ENCODE measurements around the gene SERGEF.

The SERGEF gene

DNA sequence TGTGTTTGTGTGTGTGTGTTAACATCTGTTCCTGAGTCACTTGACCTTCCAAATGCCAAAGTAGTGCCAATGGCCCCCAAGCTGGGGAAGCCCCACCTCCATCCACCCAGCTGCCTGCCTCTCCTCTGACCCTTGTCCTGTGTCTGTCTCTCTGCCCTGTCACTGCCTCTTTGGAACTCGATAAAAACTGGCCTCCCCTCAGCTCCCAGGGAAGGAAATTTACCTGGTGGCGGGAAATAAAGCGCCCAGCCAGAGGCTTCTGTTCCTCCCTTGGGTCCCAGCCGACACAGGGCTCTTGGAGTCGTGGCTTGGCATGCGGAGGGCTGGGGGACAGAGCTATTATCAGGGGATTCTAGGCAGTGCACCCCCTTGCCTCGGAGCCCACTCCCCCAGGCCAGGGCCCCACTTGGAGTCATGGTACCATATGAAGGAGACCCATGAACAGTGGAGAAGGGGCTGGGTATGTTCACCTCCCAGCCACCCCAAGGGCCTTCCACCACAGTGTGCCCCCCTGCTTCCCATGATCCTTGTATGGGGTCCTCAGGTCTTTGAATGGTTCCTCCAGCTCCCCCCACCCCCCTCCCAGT lies 272.1 kb downstream of the SERGEF start:
- DNase-seq (ENCODE audit: low read depth in 1 of 2, low spot score in 1 of 2): no peak
- TF ChIP-seq, protein P1, sequence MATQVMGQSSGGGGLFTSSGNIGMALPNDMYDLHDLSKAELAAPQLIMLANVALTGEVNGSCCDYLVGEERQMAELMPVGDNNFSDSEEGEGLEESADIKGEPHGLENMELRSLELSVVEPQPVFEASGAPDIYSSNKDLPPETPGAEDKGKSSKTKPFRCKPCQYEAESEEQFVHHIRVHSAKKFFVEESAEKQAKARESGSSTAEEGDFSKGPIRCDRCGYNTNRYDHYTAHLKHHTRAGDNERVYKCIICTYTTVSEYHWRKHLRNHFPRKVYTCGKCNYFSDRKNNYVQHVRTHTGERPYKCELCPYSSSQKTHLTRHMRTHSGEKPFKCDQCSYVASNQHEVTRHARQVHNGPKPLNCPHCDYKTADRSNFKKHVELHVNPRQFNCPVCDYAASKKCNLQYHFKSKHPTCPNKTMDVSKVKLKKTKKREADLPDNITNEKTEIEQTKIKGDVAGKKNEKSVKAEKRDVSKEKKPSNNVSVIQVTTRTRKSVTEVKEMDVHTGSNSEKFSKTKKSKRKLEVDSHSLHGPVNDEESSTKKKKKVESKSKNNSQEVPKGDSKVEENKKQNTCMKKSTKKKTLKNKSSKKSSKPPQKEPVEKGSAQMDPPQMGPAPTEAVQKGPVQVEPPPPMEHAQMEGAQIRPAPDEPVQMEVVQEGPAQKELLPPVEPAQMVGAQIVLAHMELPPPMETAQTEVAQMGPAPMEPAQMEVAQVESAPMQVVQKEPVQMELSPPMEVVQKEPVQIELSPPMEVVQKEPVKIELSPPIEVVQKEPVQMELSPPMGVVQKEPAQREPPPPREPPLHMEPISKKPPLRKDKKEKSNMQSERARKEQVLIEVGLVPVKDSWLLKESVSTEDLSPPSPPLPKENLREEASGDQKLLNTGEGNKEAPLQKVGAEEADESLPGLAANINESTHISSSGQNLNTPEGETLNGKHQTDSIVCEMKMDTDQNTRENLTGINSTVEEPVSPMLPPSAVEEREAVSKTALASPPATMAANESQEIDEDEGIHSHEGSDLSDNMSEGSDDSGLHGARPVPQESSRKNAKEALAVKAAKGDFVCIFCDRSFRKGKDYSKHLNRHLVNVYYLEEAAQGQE (IDR thresholded peaks at IDR 0.05; ENCODE audit: insufficient replicate concordance, low read depth): no peak
- TF ChIP-seq, protein P2, sequence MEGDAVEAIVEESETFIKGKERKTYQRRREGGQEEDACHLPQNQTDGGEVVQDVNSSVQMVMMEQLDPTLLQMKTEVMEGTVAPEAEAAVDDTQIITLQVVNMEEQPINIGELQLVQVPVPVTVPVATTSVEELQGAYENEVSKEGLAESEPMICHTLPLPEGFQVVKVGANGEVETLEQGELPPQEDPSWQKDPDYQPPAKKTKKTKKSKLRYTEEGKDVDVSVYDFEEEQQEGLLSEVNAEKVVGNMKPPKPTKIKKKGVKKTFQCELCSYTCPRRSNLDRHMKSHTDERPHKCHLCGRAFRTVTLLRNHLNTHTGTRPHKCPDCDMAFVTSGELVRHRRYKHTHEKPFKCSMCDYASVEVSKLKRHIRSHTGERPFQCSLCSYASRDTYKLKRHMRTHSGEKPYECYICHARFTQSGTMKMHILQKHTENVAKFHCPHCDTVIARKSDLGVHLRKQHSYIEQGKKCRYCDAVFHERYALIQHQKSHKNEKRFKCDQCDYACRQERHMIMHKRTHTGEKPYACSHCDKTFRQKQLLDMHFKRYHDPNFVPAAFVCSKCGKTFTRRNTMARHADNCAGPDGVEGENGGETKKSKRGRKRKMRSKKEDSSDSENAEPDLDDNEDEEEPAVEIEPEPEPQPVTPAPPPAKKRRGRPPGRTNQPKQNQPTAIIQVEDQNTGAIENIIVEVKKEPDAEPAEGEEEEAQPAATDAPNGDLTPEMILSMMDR (IDR thresholded peaks at IDR 0.05; ENCODE audit: insufficient read depth, low read length): no peak
- no peak for TF ChIP-seq SPI1 (IDR thresholded peaks at IDR 0.05; ENCODE audit: borderline replicate concordance, low read depth)
- no peak for TF ChIP-seq GABPA (IDR thresholded peaks at IDR 0.05; ENCODE audit: low read depth)
- TF ChIP-seq POLR2AphosphoS5 (IDR thresholded peaks at IDR 0.05; ENCODE audit: low read depth): no peak
- peaks cover 21% of the 10 kb centered on the region for H3K27me3 ChIP-seq (ENCODE audit: insufficient read depth, poor library complexity, severe bottlenecking)
- H3K27ac ChIP-seq (replicated peaks): no peak overlapping the region
- no peak overlapping the region for H3K4me3 ChIP-seq (replicated peaks; ENCODE audit: insufficient read depth, low read length)

DNA sequence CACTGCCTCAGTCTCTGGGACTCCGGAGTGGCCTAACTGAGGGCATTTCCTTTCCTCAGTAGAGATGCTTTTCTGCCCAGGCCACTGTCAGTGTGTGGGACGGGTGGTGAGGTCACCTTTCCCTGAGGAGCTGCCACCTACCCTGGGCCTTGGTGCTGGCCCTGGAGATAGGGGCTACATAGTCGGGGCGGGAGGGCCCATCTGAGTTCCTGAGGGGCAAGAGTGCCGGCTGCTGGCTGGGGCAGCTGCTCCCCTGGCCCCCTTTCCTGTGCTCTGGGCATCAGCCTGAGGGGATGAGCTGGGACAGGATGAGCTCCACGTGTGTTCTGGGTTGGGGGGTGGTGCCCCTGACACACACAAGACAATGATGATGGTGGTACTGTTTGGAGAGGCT lies 272.9 kb downstream of the SERGEF start:
- TF ChIP-seq POLR2AphosphoS5 (IDR thresholded peaks at IDR 0.05; ENCODE audit: low read depth) (no peak), SPI1 (IDR thresholded peaks at IDR 0.05; ENCODE audit: borderline replicate concordance, low read depth) (no peak), GABPA (IDR thresholded peaks at IDR 0.05; ENCODE audit: low read depth) (no peak)
- TF ChIP-seq, protein P2 (IDR thresholded peaks at IDR 0.05; ENCODE audit: insufficient read depth, low read length): no peak
- TF ChIP-seq, protein P1 (IDR thresholded peaks at IDR 0.05; ENCODE audit: insufficient replicate concordance, low read depth): no peak
- peaks cover 27% of the 10 kb centered on the region for H3K27me3 ChIP-seq (ENCODE audit: insufficient read depth, poor library complexity, severe bottlenecking)

DNA sequence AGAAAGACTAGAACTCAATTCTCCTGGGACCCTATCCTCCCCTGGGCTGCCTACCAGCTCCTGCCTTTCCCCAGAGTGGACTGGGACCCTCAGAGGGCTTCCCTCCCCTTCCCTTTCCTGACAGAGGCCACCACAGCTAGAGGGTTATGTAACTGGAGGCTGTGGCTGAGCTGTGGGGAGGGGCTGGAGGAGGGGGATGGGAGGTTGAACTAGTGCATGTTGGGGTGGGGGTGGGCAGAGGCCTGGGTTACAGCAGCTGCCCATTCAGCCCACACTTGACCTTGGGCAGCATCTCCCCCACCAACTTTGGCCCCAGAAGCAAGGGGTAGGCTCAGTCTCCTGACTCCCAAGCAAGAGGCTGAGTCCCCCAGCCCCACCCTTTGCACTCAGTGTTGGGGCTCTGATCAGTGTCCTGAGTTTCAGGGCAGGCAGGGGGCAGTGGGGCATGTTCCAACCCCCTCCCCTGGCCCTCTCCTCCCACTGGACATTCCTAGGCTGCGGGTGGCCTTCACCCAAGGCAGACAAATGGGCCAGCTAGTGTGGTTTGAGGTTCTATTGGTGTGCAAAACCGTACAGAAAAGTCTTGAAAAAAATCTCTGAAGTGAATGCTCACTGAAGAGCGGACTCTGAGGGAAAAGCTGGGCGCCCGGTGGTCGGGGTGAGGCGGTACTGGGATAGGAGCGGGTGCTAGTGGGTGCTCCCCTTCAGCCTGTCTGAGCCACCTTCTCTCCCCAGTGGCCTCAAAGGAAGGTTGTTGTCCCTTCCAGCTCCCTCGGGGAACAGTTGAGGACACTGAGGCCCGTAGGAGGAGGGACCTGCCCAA lies 274.5 kb downstream of the SERGEF start:
- Histone ChIP-seq H3K27ac (replicated peaks) (no peak overlapping the region), H3K27me3 (ENCODE audit: insufficient read depth, poor library complexity, severe bottlenecking) (peaks cover 34% of the 10 kb centered on the region), H3K4me3 (replicated peaks; ENCODE audit: insufficient read depth, low read length) (no peak overlapping the region)
- DNase-seq (ENCODE audit: low read depth in 1 of 2, low spot score in 1 of 2): no peak
- TF ChIP-seq, protein P1 (IDR thresholded peaks at IDR 0.05; ENCODE audit: insufficient replicate concordance, low read depth): no peak
- TF ChIP-seq SPI1 (IDR thresholded peaks at IDR 0.05; ENCODE audit: borderline replicate concordance, low read depth) (no peak), POLR2AphosphoS5 (IDR thresholded peaks at IDR 0.05; ENCODE audit: low read depth) (no peak), GABPA (IDR thresholded peaks at IDR 0.05; ENCODE audit: low read depth) (no peak)
- TF ChIP-seq, protein P2 (IDR thresholded peaks at IDR 0.05; ENCODE audit: insufficient read depth, low read length): no peak

More for the DNA sequence above, 272.9 kb downstream of the SERGEF start:
- no peak overlapping the region for H3K4me3 ChIP-seq (replicated peaks; ENCODE audit: insufficient read depth, low read length)
- DNase-seq (ENCODE audit: low read depth in 1 of 2, low spot score in 1 of 2): no peak
- no peak overlapping the region for H3K27ac ChIP-seq (replicated peaks)

Measured in HL-60 (cell line).